ENCODE results near the gene PLIN3.

- no peak for TF ChIP-seq CTCF (IDR thresholded peaks at IDR 0.05 in 8 of 11, conservative IDR thresholded peaks at IDR 0.05 in 3 of 11)
- TF ChIP-seq POLR2A (IDR thresholded peaks at IDR 0.05) = no peak
- TF ChIP-seq POLR2AphosphoS5 (IDR thresholded peaks at IDR 0.05) = no peak
Observed at GRCh38 chr19:4830332-4830731, 37.1 kb downstream of the PLIN3 start.

Measured in spleen (tissue), 7 donors.